Tibial nerve (tissue), 4 donors: Measurements from ENCODE around the gene OGDHL. TPM values are rescaled to one million over a fixed set of nuclear protein-coding genes. Genes with fewer than 3 reads are reported as not detected.
A peak's percentile ranks its signal among the peaks of the same experiment; 100 is the strongest.

Experiments used
- DNase-seq, 2 donors: peaks; one replicate each; pipeline ENCODE4 v3.0.0-alpha.2; 2019; ENCODE audit warnings: low spot score in 2 of 2
- H3K27ac ChIP-seq, 4 donors: fragments of 200-600 bp; sonication (generic) in 3 of 4; one replicate each; pipeline ENCODE4 v1.5.1; 2017 to 2019; ENCODE audit warnings: mild to moderate bottlenecking in 1 of 4
- H3K27me3 ChIP-seq, 2 donors: fragments of 200-600 bp; sonication (generic) in 1 of 2; one replicate each; pipeline versions ENCODE4 v1.5.1 to v1.6.0; 2017 to 2019
- H3K36me3 ChIP-seq, 3 donors: fragments of 200-600 bp; sonication (generic); one replicate each; pipeline ENCODE4 v1.5.1; 2018 to 2019
- H3K4me1 ChIP-seq, 4 donors: fragments of 200-600 bp; sonication (generic) in 3 of 4; one replicate each; pipeline ENCODE4 v1.5.1; 2017 to 2019
- H3K4me3 ChIP-seq, 4 donors: fragments of 200-600 bp; sonication (generic) in 3 of 4; one replicate each; pipeline ENCODE4 v1.5.1; 2017 to 2019; ENCODE audit warnings: mild to moderate bottlenecking in 1 of 4, moderate library complexity in 1 of 4
- H3K9me3 ChIP-seq, 4 donors: fragments of 200-600 bp; sonication (generic) in 3 of 4; one replicate each; pipeline ENCODE4 v1.5.1; 2017 to 2019
- EP300 ChIP-seq, 2 donors: sonication (generic); formaldehyde crosslinking; IDR thresholded peaks; one replicate each; pipeline ENCODE4 v1.6.1; 2017; ENCODE audit warnings: antibody characterized with exemption in 2 of 2, mild to moderate bottlenecking in 1 of 2
- POLR2A ChIP-seq, 2 donors: fragments of 450-650 bp; IDR thresholded peaks; one replicate each; pipeline ENCODE4 v1.6.1; 2017; ENCODE audit warnings: antibody characterized with exemption in 2 of 2, mild to moderate bottlenecking in 2 of 2, moderate library complexity in 2 of 2
- WGBS, 2 donors: methylation state at CpG; one replicate each; pipeline ENCODE4 v1.1.5; 2018; 5-methylcytosine and 5-hydroxymethylcytosine counted together
- total RNA-seq, 4 donors: library from RNA; depleted of rRNA; stranded (reverse); fragments of >200 nt; gene quantifications; one replicate each; pipeline ENCODE4 v1.1.0, GENCODE V29; 2016
- TF ChIP-seq, protein P1 (sequence below), 5 experiments: fragments of 200-600 bp in 3 of 5; fragments of 450-650 bp in 2 of 5; sonication (generic) in 3 of 5; IDR thresholded peaks; one replicate each; pipeline ENCODE4 v1.5.1; 2016 to 2019; ENCODE audit warnings: antibody characterized with exemption in 5 of 5, mild to moderate bottlenecking in 3 of 5, moderate library complexity in 2 of 5

OGDHL gene
- total RNA-seq, 4 donors from 2014 or later: not detected

DNA sequence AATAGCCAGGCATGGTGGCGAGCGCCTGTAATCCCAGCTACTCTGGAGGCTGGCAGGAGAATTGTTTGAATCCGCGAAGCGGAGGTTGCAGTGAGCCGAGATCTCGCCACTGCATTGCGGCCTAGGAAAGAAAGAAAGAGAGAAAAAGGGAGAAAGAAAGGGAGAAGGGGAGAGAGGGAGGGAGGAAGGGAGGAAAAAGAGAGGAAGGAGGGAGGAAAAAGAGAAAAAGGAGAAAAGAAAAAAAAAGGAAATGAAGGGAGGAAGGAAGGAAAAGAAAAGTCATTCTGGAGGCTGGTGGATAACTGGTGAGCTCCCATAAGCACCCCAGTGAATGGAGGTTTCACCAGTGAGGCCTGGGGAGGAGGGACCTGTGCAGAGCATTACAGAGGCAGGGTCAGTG, 7.6 kb upstream of the OGDHL start:
- 94 to 96% methylated on average over 8 of the region's 8 CpGs for WGBS, 2 donors
- H3K27me3 ChIP-seq: peaks cover 0 to 46% of the 10 kb centered on the region in 2 donors
- no peaks in the 10 kb centered on the region for H3K4me1 ChIP-seq
- TF ChIP-seq, protein P1, sequence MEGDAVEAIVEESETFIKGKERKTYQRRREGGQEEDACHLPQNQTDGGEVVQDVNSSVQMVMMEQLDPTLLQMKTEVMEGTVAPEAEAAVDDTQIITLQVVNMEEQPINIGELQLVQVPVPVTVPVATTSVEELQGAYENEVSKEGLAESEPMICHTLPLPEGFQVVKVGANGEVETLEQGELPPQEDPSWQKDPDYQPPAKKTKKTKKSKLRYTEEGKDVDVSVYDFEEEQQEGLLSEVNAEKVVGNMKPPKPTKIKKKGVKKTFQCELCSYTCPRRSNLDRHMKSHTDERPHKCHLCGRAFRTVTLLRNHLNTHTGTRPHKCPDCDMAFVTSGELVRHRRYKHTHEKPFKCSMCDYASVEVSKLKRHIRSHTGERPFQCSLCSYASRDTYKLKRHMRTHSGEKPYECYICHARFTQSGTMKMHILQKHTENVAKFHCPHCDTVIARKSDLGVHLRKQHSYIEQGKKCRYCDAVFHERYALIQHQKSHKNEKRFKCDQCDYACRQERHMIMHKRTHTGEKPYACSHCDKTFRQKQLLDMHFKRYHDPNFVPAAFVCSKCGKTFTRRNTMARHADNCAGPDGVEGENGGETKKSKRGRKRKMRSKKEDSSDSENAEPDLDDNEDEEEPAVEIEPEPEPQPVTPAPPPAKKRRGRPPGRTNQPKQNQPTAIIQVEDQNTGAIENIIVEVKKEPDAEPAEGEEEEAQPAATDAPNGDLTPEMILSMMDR (IDR thresholded peaks at IDR 0.05): no peak
- no peak for TF ChIP-seq POLR2A (IDR thresholded peaks at IDR 0.05)
- no peak for TF ChIP-seq EP300 (IDR thresholded peaks at IDR 0.05)
- H3K9me3 ChIP-seq: peaks cover 0 to 28% (median 0%) of the 10 kb centered on the region in 4 donors
- no peaks in the 10 kb centered on the region for H3K36me3 ChIP-seq
- DNase-seq: no peak
- H3K4me3 ChIP-seq: no peak overlapping the region
- H3K27ac ChIP-seq: no peak overlapping the region

DNA sequence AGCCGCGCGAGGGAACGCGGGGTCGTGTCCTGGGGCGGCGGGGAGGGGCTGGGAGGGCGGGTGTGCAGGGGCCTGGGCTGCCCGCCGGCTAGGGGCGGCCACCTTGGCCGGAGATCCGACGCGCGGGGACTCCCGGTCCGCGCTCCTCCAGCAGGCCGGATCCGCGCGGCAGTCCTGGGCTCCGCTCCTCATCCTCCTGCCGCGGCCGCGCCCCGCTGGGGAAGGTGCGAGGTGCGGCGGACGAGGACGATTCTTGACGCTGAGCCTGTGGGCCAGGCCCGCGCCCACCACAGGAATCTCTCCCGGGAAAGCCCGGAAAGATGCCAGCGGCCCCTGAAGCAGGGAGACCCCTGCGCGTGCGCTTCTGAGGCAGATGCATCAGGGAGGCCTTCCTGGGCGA, 6.6 kb upstream of the OGDHL start:
- DNase-seq: no peak
- no peaks in the 10 kb centered on the region for H3K36me3 ChIP-seq
- no peak for TF ChIP-seq EP300 (IDR thresholded peaks at IDR 0.05)
- TF ChIP-seq, protein P1 (IDR thresholded peaks at IDR 0.05): no peak
- TF ChIP-seq POLR2A (IDR thresholded peaks at IDR 0.05): no peak
- H3K9me3 ChIP-seq: peaks cover 0 to 28% (median 0%) of the 10 kb centered on the region in 4 donors
- H3K4me3 ChIP-seq: no peak overlapping the region
- 6 to 7% methylated on average over 14 to 23 of the region's 45 CpGs for WGBS, 2 donors
- peaks cover 0 to 52% of the 10 kb centered on the region in 2 donors for H3K27me3 ChIP-seq
- H3K4me1 ChIP-seq: no peaks in the 10 kb centered on the region
- H3K27ac ChIP-seq: no peak overlapping the region

DNA sequence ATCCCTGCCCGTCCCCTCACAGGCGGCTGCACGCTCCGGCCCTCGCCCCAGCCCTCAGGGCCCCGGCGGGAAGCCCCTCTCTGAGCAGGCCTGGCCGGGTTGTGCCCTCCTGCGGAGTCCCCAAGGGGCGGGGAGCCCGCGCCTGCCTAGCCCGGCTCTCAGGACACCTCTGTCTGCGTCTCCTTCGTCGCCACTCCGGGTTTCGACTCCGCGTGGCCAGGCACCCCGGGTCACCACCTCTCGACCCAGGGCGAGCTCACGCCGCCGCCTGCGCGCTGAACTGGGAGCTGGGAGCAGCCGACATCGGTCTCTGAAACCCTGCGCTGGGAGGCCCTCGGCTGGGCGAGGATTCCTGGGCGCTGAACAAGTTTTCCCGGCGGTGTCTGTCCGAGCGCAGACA, 6.2 kb upstream of the OGDHL start:
- H3K27me3 ChIP-seq: peaks cover 0 to 56% of the 10 kb centered on the region in 2 donors
- WGBS, 2 donors: 9% methylated on average over 34 of the region's 38 CpGs; no CpG with 5 or more reads in 1 of the 2 donors

DNA sequence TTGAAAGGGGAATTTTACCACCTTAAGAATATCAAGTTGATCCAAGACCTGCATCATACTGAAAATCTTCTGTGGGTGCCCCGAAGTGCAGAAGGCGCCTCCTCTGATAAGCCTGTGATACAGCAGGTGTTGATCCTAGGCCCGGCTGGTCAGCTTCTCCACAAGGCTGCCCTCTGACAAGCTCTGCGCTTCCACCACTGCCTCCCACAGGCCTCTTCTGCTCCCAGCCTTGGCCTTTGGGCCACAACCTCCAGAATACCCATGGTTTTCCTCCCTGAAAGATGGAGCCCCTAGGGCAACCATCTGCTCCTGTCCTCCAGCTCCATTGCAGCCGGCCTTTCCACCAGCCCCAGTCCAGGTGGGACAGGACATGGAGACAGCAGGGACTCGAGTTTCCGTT, 5.6 kb upstream of the OGDHL start:
- Histone ChIP-seq H3K4me3 (no peak overlapping the region), H3K27ac (no peak overlapping the region), H3K4me1 (no peaks in the 10 kb centered on the region), H3K9me3 (peaks cover 0 to 28% (median 0%) of the 10 kb centered on the region in 4 donors), H3K27me3 (peaks cover 0 to 61% of the 10 kb centered on the region in 2 donors), H3K36me3 (no peaks in the 10 kb centered on the region)
- TF ChIP-seq, protein P1 (IDR thresholded peaks at IDR 0.05): no peak
- TF ChIP-seq POLR2A (IDR thresholded peaks at IDR 0.05): no peak
- no peak for TF ChIP-seq EP300 (IDR thresholded peaks at IDR 0.05)
- WGBS, 2 donors: 36 to 50% methylated on average over 7 of the region's 7 CpGs
- DNase-seq: no peak

More for the DNA sequence above, 6.2 kb upstream of the OGDHL start:
- H3K9me3 ChIP-seq: peaks cover 0 to 28% (median 0%) of the 10 kb centered on the region in 4 donors
- TF ChIP-seq EP300 (IDR thresholded peaks at IDR 0.05): no peak
- H3K4me3 ChIP-seq: no peak overlapping the region
- no peak overlapping the region for H3K27ac ChIP-seq
- no peaks in the 10 kb centered on the region for H3K4me1 ChIP-seq
- no peak for DNase-seq
- no peaks in the 10 kb centered on the region for H3K36me3 ChIP-seq

DNA sequence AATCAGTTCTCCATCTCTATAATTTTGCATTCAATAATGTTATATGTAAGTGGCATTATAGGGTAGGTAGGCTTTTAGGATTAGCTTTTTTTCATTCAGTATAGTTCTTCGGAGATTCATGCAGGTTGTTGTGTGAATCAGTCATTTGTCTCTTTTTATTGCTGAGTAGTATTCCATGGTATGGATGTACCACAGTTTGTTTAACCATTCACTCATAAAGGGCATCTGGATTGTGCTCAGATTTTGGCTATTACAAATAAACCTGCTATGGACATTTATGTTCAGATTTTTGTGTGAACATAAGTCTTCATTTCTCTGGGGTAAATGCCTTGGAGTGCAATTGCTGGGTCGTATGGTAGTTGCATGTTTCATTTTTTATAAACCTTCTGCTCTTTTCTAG, 4.4 kb upstream of the OGDHL start:
- TF ChIP-seq POLR2A (IDR thresholded peaks at IDR 0.05): no peak
- TF ChIP-seq, protein P1 (IDR thresholded peaks at IDR 0.05): no peak
- TF ChIP-seq EP300 (IDR thresholded peaks at IDR 0.05): no peak
- Histone ChIP-seq H3K27me3 (peaks cover 0 to 72% of the 10 kb centered on the region in 2 donors), H3K36me3 (no peaks in the 10 kb centered on the region), H3K27ac (no peak overlapping the region), H3K4me1 (peaks cover 0 to 11% (median 0%) of the 10 kb centered on the region in 4 donors), H3K9me3 (peaks cover 0 to 28% (median 0%) of the 10 kb centered on the region in 4 donors), H3K4me3 (no peak overlapping the region)
- WGBS, 2 donors: 69 to 82% methylated on average over 2 of the region's 2 CpGs
- no peak for DNase-seq

DNA sequence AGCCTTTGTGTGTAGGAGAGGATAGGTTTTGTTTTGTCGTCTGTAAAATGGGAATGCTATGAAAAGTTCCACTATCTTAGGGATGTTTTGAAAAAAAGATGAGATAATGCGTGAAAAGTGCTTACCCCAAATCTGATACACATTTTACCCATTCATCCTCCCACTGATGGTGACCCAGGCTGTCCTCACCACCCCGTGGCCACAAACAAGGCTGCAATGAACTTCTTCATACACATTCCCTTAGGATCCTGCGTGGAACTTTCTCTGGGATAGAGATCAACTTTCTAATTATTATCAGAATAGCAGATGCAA, 399 bp upstream of the OGDHL start:
- DNase-seq: no peak
- Histone ChIP-seq H3K36me3 (no peaks in the 10 kb centered on the region), H3K9me3 (peaks cover 0 to 14% (median 0%) of the 10 kb centered on the region in 4 donors), H3K4me3 (peak overlapping the region in 2 of 4 donors; percentile 35 to 52), H3K27ac (no peak overlapping the region), H3K4me1 (peaks cover 0 to 13% (median 0%) of the 10 kb centered on the region in 4 donors), H3K27me3 (peaks cover 0 to 55% of the 10 kb centered on the region in 2 donors)
- WGBS, 2 donors: 43 to 50% methylated on average over 4 of the region's 4 CpGs
- no peak for TF ChIP-seq POLR2A (IDR thresholded peaks at IDR 0.05)
